Measurements from ENCODE around the gene PHYKPL.

PHYKPL gene

GRCh38 chr5:178273665-178274541, 41.3 kb upstream of the PHYKPL start:
- Histone ChIP-seq H3K4me3 (replicated peaks; ENCODE audit: insufficient read depth, low read length) (no peak overlapping the region), H3K27me3 (ENCODE audit: insufficient read depth, poor library complexity, severe bottlenecking) (no peaks in the 10 kb centered on the region), H3K27ac (replicated peaks) (no peak overlapping the region)
- DNase-seq (ENCODE audit: low read depth in 1 of 2, low spot score in 1 of 2): no peak
- no peak for TF ChIP-seq GABPA (IDR thresholded peaks at IDR 0.05; ENCODE audit: low read depth)
- no peak for TF ChIP-seq SPI1 (IDR thresholded peaks at IDR 0.05; ENCODE audit: borderline replicate concordance, low read depth)
- 0 out of 2 replicates have a peak, but pooled peaks have one; percentile 6 for TF ChIP-seq POLR2AphosphoS5 (IDR thresholded peaks at IDR 0.05; ENCODE audit: low read depth)
- no peak for TF ChIP-seq CTCF (IDR thresholded peaks at IDR 0.05; ENCODE audit: insufficient read depth, low read length)
- TF ChIP-seq REST (IDR thresholded peaks at IDR 0.05; ENCODE audit: insufficient replicate concordance, low read depth): no peak

GRCh38 chr5:178273041-178273440, 40.4 kb upstream of the PHYKPL start:
- Histone ChIP-seq H3K27me3 (ENCODE audit: insufficient read depth, poor library complexity, severe bottlenecking) (no peaks in the 10 kb centered on the region), H3K4me3 (replicated peaks; ENCODE audit: insufficient read depth, low read length) (no peak overlapping the region), H3K27ac (replicated peaks) (no peak overlapping the region)
- DNase-seq (ENCODE audit: low read depth in 1 of 2, low spot score in 1 of 2): no peak
- no peak for TF ChIP-seq REST (IDR thresholded peaks at IDR 0.05; ENCODE audit: insufficient replicate concordance, low read depth)
- no peak for TF ChIP-seq POLR2AphosphoS5 (IDR thresholded peaks at IDR 0.05; ENCODE audit: low read depth)
- no peak for TF ChIP-seq CTCF (IDR thresholded peaks at IDR 0.05; ENCODE audit: insufficient read depth, low read length)
- TF ChIP-seq SPI1 (IDR thresholded peaks at IDR 0.05; ENCODE audit: borderline replicate concordance, low read depth): no peak
- TF ChIP-seq GABPA (IDR thresholded peaks at IDR 0.05; ENCODE audit: low read depth): no peak

DNA sequence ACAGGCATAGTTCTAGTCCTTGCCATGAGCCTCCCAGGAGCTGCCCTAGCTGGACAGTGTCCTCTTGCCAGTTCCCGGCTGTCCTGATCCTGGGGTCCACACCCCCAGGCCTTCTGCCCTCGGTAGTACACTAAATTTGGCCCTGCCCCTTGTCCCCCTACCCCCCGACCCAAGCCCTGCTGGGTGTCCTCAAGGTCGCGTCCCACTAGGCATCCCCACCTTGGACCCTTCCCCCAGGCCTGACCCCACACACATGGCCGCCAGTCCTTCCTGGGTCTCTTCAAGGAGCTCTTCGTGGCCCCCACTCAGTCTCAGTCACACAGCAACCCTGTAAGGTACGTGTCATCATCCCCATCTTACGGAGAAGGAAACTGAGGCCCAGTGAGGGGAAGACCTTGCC, 40.0 kb upstream of the PHYKPL start:
- no peak overlapping the region for H3K4me3 ChIP-seq (replicated peaks; ENCODE audit: insufficient read depth, low read length)
- no peaks in the 10 kb centered on the region for H3K27me3 ChIP-seq (ENCODE audit: insufficient read depth, poor library complexity, severe bottlenecking)
- TF ChIP-seq REST (IDR thresholded peaks at IDR 0.05; ENCODE audit: insufficient replicate concordance, low read depth) (no peak), GABPA (IDR thresholded peaks at IDR 0.05; ENCODE audit: low read depth) (no peak), POLR2AphosphoS5 (IDR thresholded peaks at IDR 0.05; ENCODE audit: low read depth) (no peak), CTCF (IDR thresholded peaks at IDR 0.05; ENCODE audit: insufficient read depth, low read length) (no peak), SPI1 (IDR thresholded peaks at IDR 0.05; ENCODE audit: borderline replicate concordance, low read depth) (no peak)
- no peak for DNase-seq (ENCODE audit: low read depth in 1 of 2, low spot score in 1 of 2)
- H3K27ac ChIP-seq (replicated peaks): no peak overlapping the region
